Measurements from ENCODE around the gene FRMD4B. TPM values are rescaled to one million over a fixed set of nuclear protein-coding genes. Genes with fewer than 3 reads are reported as not detected.

FRMD4B gene
- total and polyA plus RNA-seq, 2 donors (not counting 1 experiment from before 2014, with no cell fraction given), result 0.86 to 1.2 TPM

DNA sequence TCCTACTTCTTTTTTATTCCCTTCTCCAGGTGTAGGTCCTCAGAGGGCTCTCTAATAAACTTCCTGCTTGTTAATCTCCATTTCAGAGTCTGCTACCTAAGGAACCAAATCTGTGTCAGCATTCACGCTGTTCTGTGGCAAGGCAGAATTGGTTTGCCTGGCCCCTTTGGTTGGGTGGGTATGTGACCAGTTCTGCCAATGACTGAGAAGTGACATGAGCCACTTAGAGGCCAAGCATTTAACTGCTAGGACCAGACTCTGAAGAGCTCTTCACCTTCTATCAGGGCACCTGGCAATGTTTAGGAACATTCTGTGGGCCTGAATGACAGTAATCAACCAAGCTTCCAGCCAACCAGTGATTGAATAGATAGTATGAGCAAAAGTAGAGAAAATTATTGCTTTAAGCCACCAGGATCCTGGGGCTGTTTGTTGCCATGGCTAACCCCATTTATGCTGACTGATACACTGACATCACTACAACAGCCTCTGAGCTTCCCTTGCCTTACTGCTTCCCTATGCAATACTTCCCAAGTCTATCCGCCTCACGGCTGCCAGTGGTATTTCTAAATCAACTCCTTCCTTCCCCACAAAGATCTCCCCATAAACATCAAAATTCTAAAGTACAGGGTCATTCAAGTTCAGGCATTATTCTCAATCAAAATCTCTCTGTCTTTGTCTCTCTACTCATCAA lies 7.6 kb downstream of the FRMD4B start:
- Histone ChIP-seq H3K27ac (ENCODE audit: insufficient read depth, low read length) (no peak overlapping the region), H3K9ac (ENCODE audit: insufficient read depth, low read length) (no peak overlapping the region), H3K79me2 (ENCODE audit: control insufficient read depth, insufficient read depth, low read length) (no peaks in the 10 kb centered on the region), H2AFZ (ENCODE audit: low read length) (no peak overlapping the region), H3K27me3 (ENCODE audit: control insufficient read depth, insufficient read depth, low read length) (no peaks in the 10 kb centered on the region), H3K9me3 (ENCODE audit: control insufficient read depth, insufficient read depth, low read depth, low read length) (no peaks in the 10 kb centered on the region), H3K4me1 (ENCODE audit: control insufficient read depth, extremely low read depth, insufficient read depth, low read length) (no peaks in the 10 kb centered on the region), H3K4me3 (replicated peaks in 1 of 4; ENCODE audit: control extremely low read depth in 1 of 4, insufficient read depth in 1 of 4, low read depth in 3 of 4, low read length in 4 of 4) (no peak overlapping the region), H3K36me3 (ENCODE audit: control insufficient read depth, insufficient read depth, low read length) (no peaks in the 10 kb centered on the region), H4K20me1 (ENCODE audit: control insufficient read depth, extremely low read depth, insufficient read depth, low read length) (no peaks in the 10 kb centered on the region), H3K4me2 (ENCODE audit: extremely low read depth, insufficient read depth, low read length) (no peak overlapping the region)
- DNase-seq (ENCODE audit: low read depth in 2 of 2), result no peak
- TF ChIP-seq EZH2 (IDR thresholded peaks at IDR 0.05; ENCODE audit: low read length, missing control alignments), result no peak
- TF ChIP-seq, protein P1, sequence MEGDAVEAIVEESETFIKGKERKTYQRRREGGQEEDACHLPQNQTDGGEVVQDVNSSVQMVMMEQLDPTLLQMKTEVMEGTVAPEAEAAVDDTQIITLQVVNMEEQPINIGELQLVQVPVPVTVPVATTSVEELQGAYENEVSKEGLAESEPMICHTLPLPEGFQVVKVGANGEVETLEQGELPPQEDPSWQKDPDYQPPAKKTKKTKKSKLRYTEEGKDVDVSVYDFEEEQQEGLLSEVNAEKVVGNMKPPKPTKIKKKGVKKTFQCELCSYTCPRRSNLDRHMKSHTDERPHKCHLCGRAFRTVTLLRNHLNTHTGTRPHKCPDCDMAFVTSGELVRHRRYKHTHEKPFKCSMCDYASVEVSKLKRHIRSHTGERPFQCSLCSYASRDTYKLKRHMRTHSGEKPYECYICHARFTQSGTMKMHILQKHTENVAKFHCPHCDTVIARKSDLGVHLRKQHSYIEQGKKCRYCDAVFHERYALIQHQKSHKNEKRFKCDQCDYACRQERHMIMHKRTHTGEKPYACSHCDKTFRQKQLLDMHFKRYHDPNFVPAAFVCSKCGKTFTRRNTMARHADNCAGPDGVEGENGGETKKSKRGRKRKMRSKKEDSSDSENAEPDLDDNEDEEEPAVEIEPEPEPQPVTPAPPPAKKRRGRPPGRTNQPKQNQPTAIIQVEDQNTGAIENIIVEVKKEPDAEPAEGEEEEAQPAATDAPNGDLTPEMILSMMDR (conservative IDR thresholded peaks at IDR 0.05 in 1 of 2, IDR thresholded peaks at IDR 0.05 in 1 of 2; ENCODE audit: low read depth in 1 of 2, low read length in 2 of 2), result no peak

DNA sequence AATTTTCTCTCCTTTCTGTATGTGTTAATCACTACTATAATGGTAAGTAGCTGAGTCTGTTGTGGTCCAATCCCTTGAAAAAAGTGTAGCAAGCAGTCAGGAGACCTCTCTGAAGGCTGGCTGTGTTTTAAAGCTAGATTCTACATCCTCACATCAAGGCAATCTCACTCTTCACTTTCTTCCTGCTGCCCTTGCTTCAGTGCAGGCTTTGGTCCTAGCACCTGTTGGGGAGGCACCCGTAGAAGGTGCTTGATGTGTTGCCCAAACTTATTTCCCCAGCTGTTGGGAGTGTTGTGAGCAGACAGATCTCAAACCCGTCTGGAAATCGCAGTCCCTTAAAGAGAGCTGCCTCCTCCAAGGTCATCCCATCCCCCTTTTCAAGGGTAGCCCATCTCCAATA lies 8.6 kb downstream of the FRMD4B start:
- Histone ChIP-seq H3K9me3 (ENCODE audit: control insufficient read depth, insufficient read depth, low read depth, low read length) (no peaks in the 10 kb centered on the region), H3K27me3 (ENCODE audit: control insufficient read depth, insufficient read depth, low read length) (no peaks in the 10 kb centered on the region), H3K4me3 (replicated peaks in 1 of 4; ENCODE audit: control extremely low read depth in 1 of 4, insufficient read depth in 1 of 4, low read depth in 3 of 4, low read length in 4 of 4) (no peak overlapping the region), H4K20me1 (ENCODE audit: control insufficient read depth, extremely low read depth, insufficient read depth, low read length) (no peaks in the 10 kb centered on the region), H2AFZ (ENCODE audit: low read length) (no peak overlapping the region), H3K36me3 (ENCODE audit: control insufficient read depth, insufficient read depth, low read length) (no peaks in the 10 kb centered on the region), H3K27ac (ENCODE audit: insufficient read depth, low read length) (no peak overlapping the region), H3K79me2 (ENCODE audit: control insufficient read depth, insufficient read depth, low read length) (no peaks in the 10 kb centered on the region), H3K4me2 (ENCODE audit: extremely low read depth, insufficient read depth, low read length) (no peak overlapping the region), H3K4me1 (ENCODE audit: control insufficient read depth, extremely low read depth, insufficient read depth, low read length) (no peaks in the 10 kb centered on the region), H3K9ac (ENCODE audit: insufficient read depth, low read length) (no peak overlapping the region)
- TF ChIP-seq, protein P1 (conservative IDR thresholded peaks at IDR 0.05 in 1 of 2, IDR thresholded peaks at IDR 0.05 in 1 of 2; ENCODE audit: low read depth in 1 of 2, low read length in 2 of 2), result no peak
- TF ChIP-seq EZH2 (IDR thresholded peaks at IDR 0.05; ENCODE audit: low read length, missing control alignments), result no peak
- DNase-seq (ENCODE audit: low read depth in 2 of 2), result no peak

DNA sequence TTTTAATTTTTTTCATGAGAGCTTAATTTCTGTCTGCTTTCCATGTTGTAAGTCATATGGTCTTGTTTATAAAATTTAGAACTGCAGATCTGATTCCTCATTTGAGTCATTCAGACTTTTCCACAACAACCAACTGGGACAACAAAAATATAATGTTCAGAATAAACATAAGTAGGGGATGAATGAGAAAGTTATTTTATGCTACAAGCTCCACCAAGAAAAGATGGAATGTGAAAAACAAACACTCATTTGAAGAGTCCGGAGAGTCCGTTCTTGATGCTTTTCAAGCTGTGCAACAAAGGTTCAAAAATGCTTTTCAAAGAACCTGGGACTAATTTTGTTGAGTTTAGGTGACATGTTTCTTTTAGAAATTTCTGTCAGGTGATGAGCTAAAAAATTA lies 9.2 kb downstream of the FRMD4B start:
- Histone ChIP-seq H3K79me2 (ENCODE audit: control insufficient read depth, insufficient read depth, low read length) (no peaks in the 10 kb centered on the region), H3K27ac (ENCODE audit: insufficient read depth, low read length) (no peak overlapping the region)

More for the DNA sequence above, 9.2 kb downstream of the FRMD4B start:
- TF ChIP-seq, protein P1 (conservative IDR thresholded peaks at IDR 0.05 in 1 of 2, IDR thresholded peaks at IDR 0.05 in 1 of 2; ENCODE audit: low read depth in 1 of 2, low read length in 2 of 2), result no peak
- TF ChIP-seq EZH2 (IDR thresholded peaks at IDR 0.05; ENCODE audit: low read length, missing control alignments), result no peak
- H3K4me3 ChIP-seq (replicated peaks in 1 of 4; ENCODE audit: control extremely low read depth in 1 of 4, insufficient read depth in 1 of 4, low read depth in 3 of 4, low read length in 4 of 4), result no peak overlapping the region
- H3K36me3 ChIP-seq (ENCODE audit: control insufficient read depth, insufficient read depth, low read length), result no peaks in the 10 kb centered on the region
- no peaks in the 10 kb centered on the region for H3K9me3 ChIP-seq (ENCODE audit: control insufficient read depth, insufficient read depth, low read depth, low read length)
- H3K4me1 ChIP-seq (ENCODE audit: control insufficient read depth, extremely low read depth, insufficient read depth, low read length), result no peaks in the 10 kb centered on the region
- peak in 1 of 2 donors; percentile 47 for DNase-seq (ENCODE audit: low read depth in 2 of 2)
- no peak overlapping the region for H3K4me2 ChIP-seq (ENCODE audit: extremely low read depth, insufficient read depth, low read length)
- no peaks in the 10 kb centered on the region for H4K20me1 ChIP-seq (ENCODE audit: control insufficient read depth, extremely low read depth, insufficient read depth, low read length)
- H3K27me3 ChIP-seq (ENCODE audit: control insufficient read depth, insufficient read depth, low read length), result no peaks in the 10 kb centered on the region
- H3K9ac ChIP-seq (ENCODE audit: insufficient read depth, low read length), result no peak overlapping the region
- no peak overlapping the region for H2AFZ ChIP-seq (ENCODE audit: low read length)
